Measurements from ENCODE around the gene TSHZ3. TPM values are rescaled to one million over a fixed set of nuclear protein-coding genes. Genes with fewer than 3 reads are reported as not detected.

Gene TSHZ3
- polyA plus RNA-seq, 1 donor from 2014 or later = 2.4 TPM

GRCh38 chr19:31307071-31307669 is 42.1 kb downstream of the TSHZ3 start (continued):
- no peak for TF ChIP-seq REST (IDR thresholded peaks at IDR 0.05; ENCODE audit: borderline replicate concordance)

DNA sequence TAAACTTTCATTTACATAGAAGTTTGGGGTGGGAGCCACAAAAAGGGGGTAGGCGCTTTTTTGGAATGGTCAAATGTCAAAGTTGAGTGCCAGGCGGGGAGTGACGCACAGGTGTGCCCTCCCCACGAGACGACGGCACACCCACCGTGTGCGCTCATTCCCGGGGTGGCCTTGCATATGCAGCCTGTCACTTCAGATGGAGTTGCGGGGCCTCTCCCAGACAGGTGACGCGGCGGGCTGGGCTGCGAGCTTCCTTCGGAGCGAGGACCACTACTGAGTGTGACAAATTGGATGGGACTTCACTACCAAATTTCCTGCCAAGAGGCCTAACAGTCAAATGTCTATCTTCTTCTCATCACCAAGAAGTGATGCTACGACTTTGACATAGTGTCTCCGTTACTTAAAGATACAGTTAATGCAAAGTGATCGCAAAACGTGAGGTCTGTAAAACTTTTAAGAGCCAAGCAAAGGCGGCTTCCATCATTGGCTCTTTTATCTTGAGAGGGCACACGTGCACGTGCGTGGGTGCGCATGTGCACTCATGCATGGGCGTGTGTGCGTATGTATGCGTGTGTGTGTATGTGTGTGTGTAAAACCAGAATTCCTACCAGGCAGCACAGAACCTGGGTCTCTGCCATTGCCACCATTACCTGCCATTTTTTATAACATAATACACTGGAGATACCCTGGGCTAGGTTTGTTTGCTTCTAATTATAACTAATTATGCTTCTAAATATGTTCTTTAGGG is 43.1 kb downstream of the TSHZ3 start:
- H3K27me3 ChIP-seq (ENCODE audit: insufficient read depth, low read depth, low read length) = peaks cover 4% of the 10 kb centered on the region
- TF ChIP-seq POLR2AphosphoS5 (IDR thresholded peaks at IDR 0.05) (no peak), EP300 (conservative IDR thresholded peaks at IDR 0.05; ENCODE audit: poor library complexity, severe bottlenecking) (no peak), REST (IDR thresholded peaks at IDR 0.05; ENCODE audit: borderline replicate concordance) (no peak), MXI1 (conservative IDR thresholded peaks at IDR 0.05; ENCODE audit: poor library complexity, severe bottlenecking) (no peak), EZH2 (IDR thresholded peaks at IDR 0.05; ENCODE audit: borderline replicate concordance, insufficient read depth, low read length, poor library complexity, severe bottlenecking) (no peak), SMC3 (conservative IDR thresholded peaks at IDR 0.05; ENCODE audit: poor library complexity) (no peak), RAD21 (conservative IDR thresholded peaks at IDR 0.05) (no peak), CTCF (IDR thresholded peaks at IDR 0.05; ENCODE audit: poor library complexity, severe bottlenecking) (no peak), TAF1 (IDR thresholded peaks at IDR 0.05; ENCODE audit: low read depth) (no peak)
- H3K9me3 ChIP-seq (ENCODE audit: low read length) = no peaks in the 10 kb centered on the region
- no peak overlapping the region for H3K4me3 ChIP-seq (ENCODE audit: low read length)
- H3K36me3 ChIP-seq (ENCODE audit: insufficient read depth, low read length) = no peaks in the 10 kb centered on the region
- H2AFZ ChIP-seq (ENCODE audit: low read depth, low read length) = no peak overlapping the region
- H4K20me1 ChIP-seq (ENCODE audit: insufficient read depth) = no peaks in the 10 kb centered on the region
- no peak overlapping the region for H3K27ac ChIP-seq (ENCODE audit: low read length)
- H3K9me2 ChIP-seq (ENCODE audit: insufficient read depth, low read length) = no peaks in the 10 kb centered on the region
- H3K79me2 ChIP-seq (replicated peaks; ENCODE audit: insufficient read depth, low read length) = no peaks in the 10 kb centered on the region
- H3K9ac ChIP-seq (ENCODE audit: low read length) = no peak overlapping the region
- no peak overlapping the region for H3K4me2 ChIP-seq (ENCODE audit: low read length)
- no peaks in the 10 kb centered on the region for H3F3A ChIP-seq (ENCODE audit: insufficient read depth, low read length, poor library complexity, severe bottlenecking)
